Thyroid gland (tissue), 4 donors: ENCODE measurements around the gene JAG2.

Source experiments
- CTCF ChIP-seq, 6 experiments: fragments of 200-600 bp in 3 of 6; fragments of 450-650 bp in 3 of 6; sonication (generic) in 3 of 6; IDR thresholded peaks; one replicate each; pipeline ENCODE4 v1.5.1; 2016 to 2019; ENCODE audit warnings: antibody characterized with exemption in 6 of 6, mild to moderate bottlenecking in 2 of 6, inconsistent platforms in 1 of 6, moderate library complexity in 1 of 6
- POLR2A ChIP-seq, 2 donors: fragments of 450-650 bp; IDR thresholded peaks; one replicate each; pipeline ENCODE4 v1.6.1; 2017; ENCODE audit warnings: antibody characterized with exemption in 2 of 2, mild to moderate bottlenecking in 2 of 2, moderate library complexity in 1 of 2

GRCh38 chr14:105180592-105181548 is 12.3 kb upstream of the JAG2 start, which contains the start of gene NUDT14:
- TF ChIP-seq CTCF (IDR thresholded peaks at IDR 0.05) (peak in 1 of 6 experiments; percentile 18), POLR2A (IDR thresholded peaks at IDR 0.05) (peak in 1 of 2 donors; percentile 53)
